ENCODE data around the gene LARP4B.

DNA sequence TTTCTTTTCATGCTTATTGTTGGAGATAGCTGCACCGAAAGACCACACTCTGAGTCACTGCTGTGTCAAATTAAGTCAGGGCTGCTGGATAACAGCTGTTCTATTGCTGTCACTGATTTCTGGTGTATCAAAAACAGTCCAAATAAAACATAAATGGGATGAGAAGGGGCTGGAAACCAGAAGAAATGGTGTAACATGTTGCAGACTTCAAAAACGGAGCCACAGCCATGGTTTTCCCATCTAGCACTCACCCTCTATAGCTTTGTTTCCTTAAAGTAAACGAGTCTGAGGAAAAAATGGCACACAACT lies 138.8 kb downstream of the LARP4B start:
- TF ChIP-seq POLR2AphosphoS5 (IDR thresholded peaks at IDR 0.05; ENCODE audit: borderline replicate concordance, low read depth, low read length), result no peak
- TF ChIP-seq EZH2 (IDR thresholded peaks at IDR 0.05), result no peak
- no peak for TF ChIP-seq FOXP2 (optimal IDR thresholded peaks at IDR 0.05; ENCODE audit: control extremely low read depth, extremely low read length, insufficient read depth)
